CD4-positive, alpha-beta memory T cell (primary cell): Measurements from ENCODE around the gene SLC9A9. TPM values are rescaled to one million over a fixed set of nuclear protein-coding genes. Genes with fewer than 3 reads are reported as not detected.

Experiments used
- CTCF ChIA-PET: fragments of 350-600 bp; sonication (Branson Sonifier 250); formaldehyde crosslinking; loops from one replicate; lab custom pipeline; 2021; ENCODE audit warnings: inconsistent platforms; ENCODE audit not compliant: partially characterized antibody; lab: Charles Lee
- POLR2A ChIA-PET: fragments of 350-600 bp; sonication (Branson Sonifier 250); formaldehyde crosslinking; loops from one replicate; lab custom pipeline; 2021; ENCODE audit not compliant: partially characterized antibody; lab: Charles Lee
- DNase-seq, 5 donors: peaks; one replicate each; pipeline versions ENCODE4 v3.0.0 to v3.0.0-alpha.2; 2020 to 2022; ENCODE audit warnings: mixed read lengths in 1 of 5
- H3K27ac ChIP-seq: one replicate; pipeline ENCODE4 v1.7.0; 2013; ENCODE audit warnings: low read depth, low read length
- H3K27me3 ChIP-seq: 2 replicates; pipeline ENCODE4 v1.7.0; 2013; ENCODE audit warnings: mild to moderate bottlenecking, low read length, moderate library complexity; ENCODE audit not compliant: insufficient read depth
- H3K36me3 ChIP-seq: 2 replicates; pipeline ENCODE4 v1.7.0; 2013; ENCODE audit warnings: mild to moderate bottlenecking, low read length, moderate library complexity; ENCODE audit not compliant: insufficient read depth
- H3K4me1 ChIP-seq: 2 replicates; pipeline ENCODE4 v1.7.0; 2013; ENCODE audit warnings: mild to moderate bottlenecking, low read length, moderate library complexity; ENCODE audit not compliant: insufficient read depth
- H3K4me3 ChIP-seq, 2 donors: one replicate each; pipeline ENCODE4 v1.7.0; 2013; ENCODE audit warnings: low read length in 2 of 2, mild to moderate bottlenecking in 1 of 2
- H3K9me3 ChIP-seq, 2 donors: one replicate each; pipeline ENCODE4 v1.7.0; 2013; ENCODE audit warnings: low read length in 2 of 2, control low read depth in 1 of 2; ENCODE audit not compliant: control insufficient read depth in 1 of 2
- H3K27ac Mint-ChIP-seq, 7 donors: one replicate each; pipeline ENCODE4 v1.8.0; 2020 to 2021; ENCODE audit warnings: mixed read lengths in 7 of 7, mild to moderate bottlenecking in 6 of 7, inconsistent platforms in 3 of 7, moderate library complexity in 3 of 7
- H3K27me3 Mint-ChIP-seq, 2 donors: one replicate each; pipeline ENCODE4 v1.8.0; 2020 to 2021; ENCODE audit warnings: mixed read lengths in 2 of 2
- H3K36me3 Mint-ChIP-seq, 2 donors: one replicate each; pipeline ENCODE4 v1.8.0; 2020 to 2021; ENCODE audit warnings: mixed read lengths in 2 of 2, inconsistent platforms in 1 of 2, mild to moderate bottlenecking in 1 of 2
- H3K4me1 Mint-ChIP-seq, 4 donors: one replicate each; pipeline ENCODE4 v1.8.0; 2020 to 2021; ENCODE audit warnings: mixed read lengths in 4 of 4, mild to moderate bottlenecking in 1 of 4
- H3K4me3 Mint-ChIP-seq, 8 donors: one replicate each; pipeline ENCODE4 v1.8.0; 2020 to 2021; ENCODE audit warnings: mixed read lengths in 8 of 8, mild to moderate bottlenecking in 7 of 8, moderate library complexity in 6 of 8, inconsistent platforms in 3 of 8
- H3K9me3 Mint-ChIP-seq, 8 donors: one replicate each; pipeline ENCODE4 v1.8.0; 2020 to 2021; ENCODE audit warnings: mixed read lengths in 8 of 8, mild to moderate bottlenecking in 5 of 8, inconsistent platforms in 3 of 8, moderate library complexity in 1 of 8
- intact Hi-C: fragments of 100-400 bp; cut with micrococcal nuclease; formaldehyde crosslinking; loops from one replicate; pipeline ENCODE4 v1.15.1; 2023
- polyA plus RNA-seq, 2 donors: library from polyadenylated mRNA; unstranded; fragments of 300-500 nt; fragmentation: Illumina TruSeq; gene quantifications; one replicate each; pipeline ENCODE4 v1.2.3, GENCODE V29; 2021
- total RNA-seq, 2 experiments: library from RNA; stranded (reverse); gene quantifications; one replicate each; pipeline ENCODE4 v1.2.3, GENCODE V29; 2021

Gene SLC9A9
- total and polyA plus RNA-seq, 4 experiments from 2014 or later, result 30.8 to 35.5 (median 34.4) TPM

GRCh38 chr3:143812481-143812880 lies 35.8 kb downstream of the SLC9A9 start:
- ChIA-PET POLR2A (no interaction called here), CTCF (interaction anchor here (0.6 kb wide), 1 partner anchor 24 kb away, joined by 4 read pairs; no protein-coding TSS in a partner anchor)
- peaks cover 18% of the 10 kb centered on the region for H3K4me1 ChIP-seq

GRCh38 chr3:143811602-143812001 lies 36.7 kb downstream of the SLC9A9 start:
- Histone ChIP-seq H3K4me1 (peaks cover 18% of the 10 kb centered on the region), H3K9me3 (no peaks in the 10 kb centered on the region), H3K36me3 (no peaks in the 10 kb centered on the region), H3K27me3 (no peaks in the 10 kb centered on the region), H3K4me3 (no peak overlapping the region), H3K27ac (no peak overlapping the region)
- Mint-ChIP-seq H3K4me3 (no peak overlapping the region), H3K36me3 (peaks cover 6 to 48% of the 10 kb centered on the region in 2 donors), H3K9me3 (no peaks in the 10 kb centered on the region), H3K27me3 (no peaks in the 10 kb centered on the region), H3K4me1 (peaks cover 16 to 30% (median 20%) of the 10 kb centered on the region in 4 donors), H3K27ac (peak overlapping the region in 1 of 7 donors; percentile 48)
- DNase-seq, result no peak
- intact Hi-C loops, result no loop called here
- POLR2A ChIA-PET, result no interaction called here
- CTCF ChIA-PET, result no interaction called here

More at GRCh38 chr3:143812481-143812880, 35.8 kb downstream of the SLC9A9 start:
- Histone ChIP-seq H3K36me3 (no peaks in the 10 kb centered on the region), H3K4me3 (no peak overlapping the region), H3K9me3 (no peaks in the 10 kb centered on the region), H3K27ac (no peak overlapping the region), H3K27me3 (no peaks in the 10 kb centered on the region)
- Mint-ChIP-seq H3K36me3 (peaks cover 6 to 47% of the 10 kb centered on the region in 2 donors), H3K27me3 (no peaks in the 10 kb centered on the region), H3K9me3 (no peaks in the 10 kb centered on the region), H3K4me3 (no peak overlapping the region), H3K4me1 (peaks cover 16 to 30% (median 21%) of the 10 kb centered on the region in 4 donors), H3K27ac (peak overlapping the region in 1 of 7 donors; percentile 62)
- intact Hi-C loops, result no loop called here
- DNase-seq, result no peak

GRCh38 chr3:143810953-143811265 lies 37.4 kb downstream of the SLC9A9 start:
- no peak overlapping the region for H3K4me3 Mint-ChIP-seq
- ChIA-PET CTCF (no interaction called here), POLR2A (no interaction called here)
- DNase-seq, result no peak
- no peaks in the 10 kb centered on the region for H3K9me3 ChIP-seq
- no peaks in the 10 kb centered on the region for H3K36me3 ChIP-seq
- no peak overlapping the region for H3K27ac Mint-ChIP-seq
- intact Hi-C loops, result no loop called here
- H3K4me1 ChIP-seq, result peaks cover 18% of the 10 kb centered on the region
- peaks cover 4 to 45% of the 10 kb centered on the region in 2 donors for H3K36me3 Mint-ChIP-seq
- H3K27ac ChIP-seq, result no peak overlapping the region
- H3K9me3 Mint-ChIP-seq, result no peaks in the 10 kb centered on the region
- peaks cover 16 to 30% (median 21%) of the 10 kb centered on the region in 4 donors for H3K4me1 Mint-ChIP-seq
- H3K27me3 ChIP-seq, result no peaks in the 10 kb centered on the region
- no peak overlapping the region for H3K4me3 ChIP-seq
- no peaks in the 10 kb centered on the region for H3K27me3 Mint-ChIP-seq

DNA sequence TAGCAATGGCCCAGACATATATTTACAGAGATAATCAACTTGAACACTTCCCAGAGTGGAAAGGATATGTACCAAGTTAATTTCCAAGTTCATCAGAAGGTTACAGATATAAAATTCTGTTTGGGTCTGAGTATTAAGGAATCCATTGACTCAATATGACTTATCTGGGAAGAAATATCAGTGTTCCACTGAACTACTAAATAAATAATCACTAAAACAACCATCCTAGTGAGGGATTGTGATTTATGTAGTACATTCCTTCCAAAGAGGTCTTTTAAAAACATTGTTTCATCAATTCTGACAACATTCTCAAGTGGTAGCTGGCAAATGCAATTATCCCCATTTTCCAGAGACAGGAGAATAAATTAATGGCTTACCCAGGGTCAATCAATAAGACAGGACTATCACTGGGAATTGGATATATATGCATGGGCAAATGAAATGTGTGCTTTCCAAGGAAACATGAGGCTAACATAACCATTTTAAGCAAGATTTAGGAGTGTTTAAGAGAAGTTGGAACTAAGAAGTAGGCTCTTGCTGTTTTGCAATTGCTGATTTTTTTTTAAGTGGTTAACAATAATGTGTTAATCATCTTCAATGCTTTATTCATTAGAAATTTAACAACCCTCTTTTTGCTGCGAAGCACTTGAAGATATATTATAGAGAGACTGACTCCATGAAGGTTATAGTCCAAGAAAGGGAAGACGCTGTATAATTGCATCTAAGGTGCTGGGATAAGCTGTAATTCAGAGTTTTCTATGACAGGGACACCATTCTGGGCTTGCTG lies 37.9 kb downstream of the SLC9A9 start:
- peaks cover 4 to 45% of the 10 kb centered on the region in 2 donors for H3K36me3 Mint-ChIP-seq
- POLR2A ChIA-PET, result no interaction called here
- intact Hi-C loops, result no loop called here
- Histone ChIP-seq H3K4me1 (peaks cover 18% of the 10 kb centered on the region), H3K4me3 (no peak overlapping the region), H3K36me3 (no peaks in the 10 kb centered on the region), H3K27me3 (no peaks in the 10 kb centered on the region), H3K27ac (no peak overlapping the region), H3K9me3 (no peaks in the 10 kb centered on the region)
- H3K4me1 Mint-ChIP-seq, result peaks cover 16 to 30% (median 20%) of the 10 kb centered on the region in 4 donors
- CTCF ChIA-PET, result no interaction called here
- H3K9me3 Mint-ChIP-seq, result no peaks in the 10 kb centered on the region
- no peak for DNase-seq
- H3K27ac Mint-ChIP-seq, result no peak overlapping the region
- H3K27me3 Mint-ChIP-seq, result no peaks in the 10 kb centered on the region
- H3K4me3 Mint-ChIP-seq, result no peak overlapping the region

DNA sequence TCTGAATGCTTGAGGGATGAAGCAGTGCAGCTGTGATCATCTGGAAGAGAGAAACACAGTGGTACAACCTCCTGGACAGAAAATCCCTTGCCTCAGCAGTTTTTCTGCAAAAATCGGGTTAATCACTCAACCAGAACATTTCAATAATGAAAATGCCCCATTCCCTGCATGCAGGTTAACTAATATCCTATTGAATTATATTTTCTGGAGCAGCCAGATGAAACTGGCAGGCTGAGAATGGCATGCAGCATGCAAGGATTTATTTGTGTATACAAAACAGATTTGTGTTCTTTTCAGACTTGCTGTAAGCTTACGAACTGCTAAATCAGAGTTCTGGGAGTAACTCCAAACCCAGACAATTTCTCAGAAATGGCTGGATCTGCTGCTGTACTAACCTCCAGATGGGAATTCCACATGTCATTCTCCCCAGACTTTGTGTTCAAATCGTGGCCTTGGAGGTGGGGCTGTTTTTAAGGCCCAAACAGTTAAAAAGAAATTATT lies 39.1 kb downstream of the SLC9A9 start:
- H3K27me3 Mint-ChIP-seq, result no peaks in the 10 kb centered on the region
- Histone ChIP-seq H3K4me3 (no peak overlapping the region), H3K27ac (no peak overlapping the region), H3K27me3 (no peaks in the 10 kb centered on the region), H3K9me3 (no peaks in the 10 kb centered on the region), H3K4me1 (peaks cover 6% of the 10 kb centered on the region), H3K36me3 (no peaks in the 10 kb centered on the region)
- peaks cover 0 to 39% of the 10 kb centered on the region in 2 donors for H3K36me3 Mint-ChIP-seq
- no peaks in the 10 kb centered on the region for H3K9me3 Mint-ChIP-seq
- ChIA-PET POLR2A (no interaction called here), CTCF (no interaction called here)
- intact Hi-C loops, result no loop called here
- H3K4me3 Mint-ChIP-seq, result no peak overlapping the region
- no peak overlapping the region for H3K27ac Mint-ChIP-seq
- no peak for DNase-seq
- H3K4me1 Mint-ChIP-seq, result peaks cover 6 to 19% (median 10%) of the 10 kb centered on the region in 4 donors

DNA sequence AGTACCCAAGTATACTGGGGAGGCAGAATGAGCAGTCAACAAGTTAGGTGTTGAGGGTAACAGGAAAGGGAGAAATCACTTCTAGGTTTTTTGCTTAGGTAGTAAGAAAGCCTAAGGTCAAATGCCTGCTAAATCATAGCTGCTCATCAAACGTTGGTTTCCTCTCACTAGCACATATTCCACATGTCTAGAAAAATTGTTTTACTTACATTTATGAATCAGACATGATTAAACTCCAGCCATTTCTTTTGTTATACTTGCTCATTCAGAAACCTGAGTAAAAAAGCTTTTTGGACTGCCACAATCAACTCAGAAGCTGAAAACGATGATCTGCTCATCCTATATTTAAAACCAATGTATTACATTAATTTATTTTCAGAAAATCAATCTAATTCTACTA lies 40.2 kb downstream of the SLC9A9 start:
- H3K4me3 Mint-ChIP-seq, result no peak overlapping the region
- Histone ChIP-seq H3K4me1 (peaks cover 6% of the 10 kb centered on the region), H3K36me3 (no peaks in the 10 kb centered on the region), H3K27ac (no peak overlapping the region), H3K27me3 (no peaks in the 10 kb centered on the region), H3K4me3 (no peak overlapping the region), H3K9me3 (no peaks in the 10 kb centered on the region)
- intact Hi-C loops, result no loop called here
- no peaks in the 10 kb centered on the region for H3K27me3 Mint-ChIP-seq
- H3K27ac Mint-ChIP-seq, result no peak overlapping the region
- ChIA-PET POLR2A (no interaction called here), CTCF (no interaction called here)
- DNase-seq, result no peak
- no peaks in the 10 kb centered on the region for H3K9me3 Mint-ChIP-seq
- H3K4me1 Mint-ChIP-seq, result peaks cover 0 to 11% (median 4%) of the 10 kb centered on the region in 4 donors
- peaks cover 0 to 28% of the 10 kb centered on the region in 2 donors for H3K36me3 Mint-ChIP-seq

GRCh38 chr3:143806038-143806437 lies 42.2 kb downstream of the SLC9A9 start:
- peaks cover 0 to 18% of the 10 kb centered on the region in 2 donors for H3K36me3 Mint-ChIP-seq
- Histone ChIP-seq H3K27me3 (no peaks in the 10 kb centered on the region), H3K27ac (no peak overlapping the region), H3K9me3 (no peaks in the 10 kb centered on the region), H3K4me1 (no peaks in the 10 kb centered on the region), H3K4me3 (no peak overlapping the region), H3K36me3 (no peaks in the 10 kb centered on the region)
- ChIA-PET POLR2A (no interaction called here), CTCF (no interaction called here)
- DNase-seq, result no peak
- H3K4me1 Mint-ChIP-seq, result peaks cover 0 to 5% (median 4%) of the 10 kb centered on the region in 4 donors
- H3K27me3 Mint-ChIP-seq, result no peaks in the 10 kb centered on the region
- no peaks in the 10 kb centered on the region for H3K9me3 Mint-ChIP-seq
- peak overlapping the region in 1 of 7 donors; percentile 5 for H3K27ac Mint-ChIP-seq
- H3K4me3 Mint-ChIP-seq, result no peak overlapping the region
- intact Hi-C loops, result no loop called here
